COLO668 (cell line): Measurements from ENCODE around the gene EVA1C.
"Not testable (repeated sequence)": the region's sequence is repeated elsewhere in the genome, so short reads cannot be mapped to it uniquely, and the experiment has no call there.

Source experiments
- DNase-seq: peaks from one replicate; lab custom pipeline; 2025; ENCODE audit not compliant: unreplicated experiment; lab: John Stamatoyannopoulos, UW

The EVA1C gene

DNA sequence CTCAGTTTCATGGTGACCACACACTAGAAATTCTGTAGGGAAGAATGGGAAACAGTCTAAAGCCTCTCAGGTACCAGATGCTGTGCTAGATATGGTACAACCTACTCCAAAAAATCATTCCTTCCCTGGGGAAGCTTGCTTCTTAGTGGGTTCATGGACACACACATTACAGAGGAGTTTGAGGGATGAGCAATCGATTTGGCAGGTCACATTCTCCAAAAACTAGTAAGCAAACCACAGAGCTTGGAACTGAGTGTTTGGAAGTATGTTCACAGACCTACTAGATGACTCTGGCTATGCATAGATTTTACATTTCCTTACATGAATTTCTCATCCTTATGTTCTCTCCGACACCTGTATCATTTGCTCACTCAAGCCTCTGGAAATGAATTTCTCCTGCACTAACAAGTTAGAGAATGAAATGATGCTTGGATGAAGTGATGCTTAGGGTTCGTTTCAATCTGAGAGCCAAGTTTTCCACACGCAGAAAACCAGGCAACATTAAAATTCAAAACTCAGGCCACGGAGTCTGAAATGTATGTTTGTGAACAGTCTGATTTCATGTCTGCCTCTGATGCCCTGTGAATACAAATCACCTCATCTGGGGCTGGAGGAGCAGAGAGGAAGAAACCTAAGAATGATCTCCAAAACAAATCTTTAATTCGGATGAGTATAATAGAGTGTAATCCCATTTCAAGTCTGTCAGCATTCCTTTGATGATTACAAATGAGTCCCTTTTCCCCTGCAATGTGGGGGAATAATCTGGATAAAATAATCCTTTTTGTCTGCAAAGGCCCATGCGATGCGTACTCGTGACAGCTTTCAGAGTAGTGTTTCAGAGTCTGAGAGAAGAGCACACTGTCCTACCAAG lies 11.0 kb downstream of the EVA1C start:
- DNase-seq, result no peak

DNA sequence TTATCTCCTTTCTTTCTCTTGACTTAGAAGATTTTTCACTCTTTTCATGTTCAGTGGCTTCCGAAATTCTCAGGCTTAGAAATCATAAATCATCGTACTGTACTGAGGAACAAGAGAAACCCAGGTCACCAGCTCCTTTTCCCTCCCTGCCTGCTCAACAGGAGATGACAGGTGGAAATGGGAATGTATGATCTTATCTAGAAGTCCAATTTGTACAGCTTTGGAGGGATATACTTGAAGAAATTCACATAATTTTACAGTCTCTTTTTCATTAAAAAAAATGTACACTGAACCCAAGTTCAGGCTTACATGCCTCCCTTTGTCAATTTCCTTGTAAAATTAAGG lies 11.7 kb downstream of the EVA1C start:
- no peak for DNase-seq

DNA sequence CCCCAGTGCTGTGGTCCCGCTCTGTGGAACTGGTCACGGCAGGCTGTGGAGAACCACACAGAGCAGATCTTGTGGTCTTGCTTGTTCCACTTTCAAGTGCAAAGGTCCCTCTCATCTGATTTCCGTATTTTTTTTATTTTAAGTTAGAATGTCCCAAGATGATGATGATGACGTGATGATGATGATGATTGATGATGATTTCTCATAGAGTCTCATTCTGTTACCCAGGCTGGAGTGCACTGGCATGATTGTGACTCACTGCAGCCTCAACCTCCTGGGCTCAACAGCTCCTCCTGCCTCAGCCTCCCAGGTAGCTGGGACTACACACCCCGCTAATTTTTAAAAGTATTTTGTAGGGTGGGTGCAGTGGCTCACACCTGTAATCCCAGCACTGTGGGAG lies 12.2 kb downstream of the EVA1C start:
- DNase-seq, result no peak

DNA sequence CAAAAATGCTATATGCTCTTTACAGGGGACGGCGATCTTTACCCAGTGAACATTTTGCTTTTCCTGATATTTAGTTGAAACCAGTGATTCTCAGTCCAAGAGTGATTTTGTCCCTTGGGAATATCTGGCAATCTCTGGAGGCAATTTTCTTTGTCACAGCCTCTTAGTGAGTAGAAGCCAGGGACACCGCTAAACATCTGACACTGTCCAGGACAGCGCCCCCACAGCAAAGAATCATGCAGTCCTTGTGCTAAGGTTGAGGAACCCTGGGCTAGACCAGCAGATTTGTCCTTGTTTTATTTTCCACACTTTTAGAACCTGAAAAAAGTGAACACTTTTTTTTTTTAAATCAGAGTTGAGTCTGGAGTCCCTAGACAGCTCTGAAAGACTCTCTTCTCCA lies 13.1 kb downstream of the EVA1C start:
- no peak for DNase-seq

DNA sequence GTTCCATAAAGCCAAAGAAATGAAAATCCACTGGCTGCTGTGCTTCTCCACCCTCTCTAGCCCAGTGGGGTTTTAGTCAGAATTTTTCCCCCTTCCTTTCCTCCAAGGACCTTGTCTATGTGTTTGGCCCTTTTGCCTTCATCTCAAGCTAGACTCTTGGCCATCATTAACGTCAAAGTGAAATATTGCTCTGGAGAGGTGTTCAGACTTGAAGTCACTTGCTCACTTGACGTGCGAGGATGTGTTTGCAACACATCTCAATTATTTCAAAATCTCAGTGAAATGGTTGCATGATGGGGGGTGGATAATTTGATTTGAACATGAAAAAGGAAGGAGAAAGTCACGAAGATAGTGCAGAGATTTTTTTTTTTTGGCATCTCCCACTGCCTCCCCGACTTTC lies 13.6 kb downstream of the EVA1C start:
- no peak for DNase-seq

DNA sequence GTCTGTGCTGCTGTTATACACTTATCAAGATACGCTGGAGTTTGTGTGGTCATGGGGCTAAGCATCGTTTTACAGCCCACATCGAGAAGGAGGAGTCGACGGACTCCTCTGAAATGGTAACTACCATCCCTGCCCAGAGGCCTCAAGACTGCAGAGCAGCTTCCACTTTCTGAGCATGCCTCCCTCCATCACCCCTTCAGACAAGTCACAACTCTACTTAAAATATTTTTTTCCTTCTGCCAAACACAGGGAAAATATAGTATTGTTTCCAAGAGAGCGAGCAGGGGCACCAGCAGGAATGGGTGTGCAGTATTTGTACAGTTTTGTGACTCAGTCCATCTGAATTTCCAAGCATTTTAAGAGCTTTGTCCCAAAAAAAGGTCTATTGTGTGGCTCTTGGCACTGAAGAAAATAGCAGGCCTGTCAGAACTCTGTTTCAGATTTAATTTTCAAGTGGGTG lies 14.1 kb downstream of the EVA1C start:
- no peak for DNase-seq

DNA sequence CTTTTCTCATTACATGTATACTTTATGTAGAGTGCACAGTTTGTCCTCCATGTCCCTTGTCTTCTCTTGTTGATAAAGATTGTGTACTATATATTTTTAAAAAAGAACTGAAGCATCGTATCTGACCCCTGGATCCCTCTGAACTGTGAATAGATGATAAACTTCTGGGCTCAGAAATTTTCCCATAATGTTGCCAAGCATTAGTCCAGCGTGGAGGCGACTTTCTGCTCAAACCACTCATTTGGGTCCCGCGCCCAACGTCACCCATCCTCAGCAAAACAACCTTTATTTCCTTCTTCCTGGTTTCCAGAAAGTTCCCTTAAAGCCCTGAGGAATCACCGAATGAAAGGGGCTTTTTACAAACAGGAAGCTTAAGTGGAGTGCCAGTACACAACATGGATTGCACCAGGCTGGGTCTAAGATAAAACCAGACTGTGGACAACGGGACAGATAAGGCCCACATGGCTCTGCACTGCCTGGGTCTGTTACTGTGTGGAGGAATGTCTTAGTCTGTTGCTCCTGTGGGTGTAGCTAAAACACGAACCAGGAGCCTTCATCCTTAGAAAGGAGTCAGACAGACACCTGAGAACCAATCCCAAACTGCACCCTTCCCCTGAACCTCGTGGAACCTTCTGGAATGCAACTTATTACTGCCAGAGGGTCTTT lies 15.6 kb downstream of the EVA1C start:
- DNase-seq, result no peak

DNA sequence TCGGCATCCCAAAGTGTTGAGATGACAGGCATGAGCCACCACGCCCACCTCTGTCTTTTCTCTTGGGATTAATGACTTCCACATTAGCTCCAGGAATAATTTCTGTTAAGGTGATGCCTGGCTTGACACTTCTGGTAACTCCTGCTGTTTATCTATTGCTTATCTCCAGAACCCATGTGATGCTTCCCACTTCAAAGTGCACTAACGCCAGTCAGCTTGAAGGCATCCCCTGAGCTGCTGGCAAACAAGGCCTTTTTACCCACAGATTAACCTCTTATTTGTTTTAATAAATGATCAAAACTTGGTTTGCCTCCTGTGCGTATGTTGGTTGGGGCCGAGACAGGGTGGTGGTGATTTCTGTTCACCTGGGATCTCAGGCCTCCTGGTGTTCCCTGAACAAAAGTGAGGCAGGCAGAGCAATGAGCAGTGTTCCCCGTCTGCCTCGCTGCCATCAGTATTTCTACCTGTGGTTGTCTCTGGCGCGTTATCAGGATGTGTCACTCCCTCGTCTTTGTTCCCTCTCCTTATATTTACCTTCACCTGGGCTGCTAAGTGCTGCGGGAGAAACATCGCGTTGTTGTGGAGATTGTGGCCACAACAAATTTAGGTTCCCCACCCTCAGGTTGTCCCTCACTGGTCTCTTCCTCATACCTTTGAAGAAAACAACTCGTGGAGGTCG lies 20.6 kb downstream of the EVA1C start:
- peak; percentile 14 for DNase-seq

DNA sequence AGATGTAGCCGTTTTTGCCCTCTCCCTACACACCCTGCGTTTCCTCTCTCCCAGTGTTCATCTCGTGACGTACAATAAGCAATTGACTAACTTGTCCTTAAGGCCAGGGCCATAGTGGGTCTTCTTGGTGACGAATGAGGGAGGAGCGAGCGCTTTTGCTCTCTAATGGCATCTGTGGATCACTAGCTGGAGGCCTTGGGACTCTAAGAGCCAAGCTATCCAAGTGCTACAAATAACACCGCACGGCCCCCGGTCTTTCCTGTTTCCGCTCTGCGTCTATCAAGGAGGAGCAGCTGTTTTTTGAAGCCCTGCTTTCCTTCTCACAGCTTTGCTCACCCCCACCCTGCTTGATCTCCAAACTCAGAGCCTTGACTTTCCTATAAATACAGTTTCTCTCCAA lies 25.2 kb downstream of the EVA1C start:
- DNase-seq, result no peak

DNA sequence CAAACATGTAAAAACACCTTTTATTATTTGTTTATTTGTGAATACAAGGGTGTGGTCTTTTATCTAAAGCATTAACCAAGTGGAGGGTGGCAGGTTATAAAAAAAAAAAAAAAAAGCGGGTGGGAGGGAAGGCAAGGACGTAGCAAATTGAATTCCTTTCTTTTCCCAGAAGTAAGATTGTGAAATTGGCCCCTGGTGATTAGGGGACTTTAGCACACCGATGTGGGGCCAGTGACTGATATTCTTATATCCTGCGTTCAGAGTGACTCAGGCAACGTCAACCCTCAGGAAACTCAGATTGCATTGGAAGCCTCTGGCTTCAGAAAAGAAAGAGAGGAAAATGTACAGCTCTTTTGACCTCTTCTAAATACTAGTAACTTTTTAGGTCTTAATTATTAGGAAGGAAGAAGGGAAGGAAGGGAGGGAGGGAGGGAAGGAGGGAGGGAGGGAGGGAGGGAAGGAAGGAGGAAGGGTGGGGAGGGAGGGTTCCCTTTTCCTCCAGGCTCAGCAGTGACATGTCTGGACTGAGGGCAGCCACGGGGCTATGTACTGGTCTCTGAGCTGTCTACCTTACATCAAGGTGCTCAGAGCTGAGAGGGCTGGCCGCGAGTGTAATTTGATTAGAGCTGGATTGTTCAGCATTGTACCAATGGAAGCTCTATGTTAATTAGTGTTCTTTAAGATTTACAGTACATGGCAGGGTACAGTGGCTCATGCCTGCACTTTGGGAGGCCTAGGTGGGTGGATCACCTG lies 30.2 kb downstream of the EVA1C start:
- DNase-seq, result no peak

DNA sequence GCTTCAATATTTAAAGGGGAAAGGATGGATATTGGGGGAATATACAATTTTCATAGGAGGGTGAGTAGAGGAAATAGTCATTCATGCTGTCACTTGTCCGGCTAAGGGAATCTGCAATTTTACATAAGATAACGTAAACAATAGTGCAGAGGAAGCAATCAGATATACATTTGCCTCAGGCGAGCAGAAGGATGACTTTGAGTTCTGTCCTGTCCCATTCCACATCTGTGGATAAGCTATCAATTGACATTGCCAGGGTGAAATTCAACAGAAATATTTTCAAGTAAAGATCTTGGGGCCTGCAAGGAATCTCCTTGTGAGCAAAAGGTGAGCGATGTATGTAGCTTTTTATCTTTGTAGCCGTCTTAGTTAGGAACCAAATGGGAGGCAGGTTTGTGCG lies 32.6 kb downstream of the EVA1C start:
- DNase-seq, result no peak

DNA sequence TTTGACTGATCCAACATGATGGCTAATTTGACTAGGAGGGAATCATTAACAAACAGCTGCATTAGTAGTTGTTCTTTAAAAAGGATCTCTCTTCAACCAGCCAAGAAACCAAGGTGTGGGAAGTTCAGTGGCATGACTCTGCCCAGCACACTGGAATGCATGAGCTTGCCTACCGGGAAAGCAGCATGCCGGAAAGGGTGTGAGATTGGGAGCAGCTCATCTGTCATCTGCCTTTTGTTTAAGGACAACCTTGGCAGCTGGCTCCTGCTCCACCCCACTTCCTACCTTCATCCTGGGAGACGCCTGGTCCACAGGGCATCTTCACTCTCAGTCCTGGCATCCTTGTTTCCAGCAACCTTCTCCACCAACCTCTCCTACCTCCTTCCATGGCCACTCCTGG lies 33.9 kb downstream of the EVA1C start:
- DNase-seq, result not testable (repeated sequence)

DNA sequence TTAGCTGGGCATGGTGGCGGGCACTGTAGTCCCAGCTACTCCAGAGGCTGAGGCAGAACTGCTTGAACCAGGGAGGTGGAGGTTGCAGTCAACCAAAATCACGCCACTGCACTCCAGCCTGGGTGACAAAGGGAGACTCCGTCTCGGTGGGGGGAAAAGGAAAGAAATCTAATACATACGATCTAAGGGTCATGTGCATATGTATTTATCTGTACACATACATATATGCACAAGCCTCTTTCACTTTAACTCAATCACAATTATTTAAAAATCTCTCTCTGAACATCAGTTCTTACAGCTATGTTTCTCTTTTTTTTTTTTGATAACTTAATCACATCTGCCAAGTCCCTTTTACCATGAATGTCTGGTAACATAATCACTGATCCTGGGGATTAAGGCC lies 34.7 kb downstream of the EVA1C start:
- no peak for DNase-seq

DNA sequence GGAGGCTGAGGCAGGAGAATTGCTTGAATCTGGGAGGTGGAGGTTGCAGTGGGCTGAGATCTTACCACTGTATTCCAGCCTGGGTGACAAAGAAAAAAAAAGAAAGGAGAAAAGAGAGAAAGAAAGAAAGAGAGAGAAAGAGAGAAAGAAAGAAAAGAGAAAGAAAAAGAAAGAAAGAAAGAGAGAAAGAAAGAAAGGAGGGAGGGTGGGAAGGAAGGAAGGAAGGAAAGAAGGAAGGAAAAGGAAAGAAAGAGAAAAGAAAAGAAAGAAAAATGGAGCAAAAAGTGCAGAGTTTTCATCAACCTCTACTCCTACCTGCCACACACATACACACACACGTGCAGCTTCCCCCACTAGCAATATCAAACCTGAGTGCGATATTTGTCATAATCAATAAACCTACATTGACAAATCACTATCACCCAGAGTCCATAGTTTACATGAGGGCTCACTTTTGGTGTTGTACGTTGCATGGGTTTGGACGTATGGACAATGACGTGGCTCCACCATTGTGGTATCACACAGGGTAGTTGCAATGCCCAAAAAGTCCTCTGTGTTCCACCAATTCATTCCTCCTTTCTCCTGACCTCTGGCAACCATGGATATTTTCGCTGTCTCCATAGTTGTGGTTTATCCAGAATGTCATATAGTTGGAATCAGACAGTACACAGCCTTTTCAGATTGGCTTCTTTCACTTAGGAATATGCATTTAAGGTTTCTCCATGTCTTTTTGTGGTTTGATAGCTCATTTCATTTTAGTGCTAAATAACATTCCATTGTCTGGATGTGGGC lies 36.5 kb downstream of the EVA1C start:
- no peak for DNase-seq

DNA sequence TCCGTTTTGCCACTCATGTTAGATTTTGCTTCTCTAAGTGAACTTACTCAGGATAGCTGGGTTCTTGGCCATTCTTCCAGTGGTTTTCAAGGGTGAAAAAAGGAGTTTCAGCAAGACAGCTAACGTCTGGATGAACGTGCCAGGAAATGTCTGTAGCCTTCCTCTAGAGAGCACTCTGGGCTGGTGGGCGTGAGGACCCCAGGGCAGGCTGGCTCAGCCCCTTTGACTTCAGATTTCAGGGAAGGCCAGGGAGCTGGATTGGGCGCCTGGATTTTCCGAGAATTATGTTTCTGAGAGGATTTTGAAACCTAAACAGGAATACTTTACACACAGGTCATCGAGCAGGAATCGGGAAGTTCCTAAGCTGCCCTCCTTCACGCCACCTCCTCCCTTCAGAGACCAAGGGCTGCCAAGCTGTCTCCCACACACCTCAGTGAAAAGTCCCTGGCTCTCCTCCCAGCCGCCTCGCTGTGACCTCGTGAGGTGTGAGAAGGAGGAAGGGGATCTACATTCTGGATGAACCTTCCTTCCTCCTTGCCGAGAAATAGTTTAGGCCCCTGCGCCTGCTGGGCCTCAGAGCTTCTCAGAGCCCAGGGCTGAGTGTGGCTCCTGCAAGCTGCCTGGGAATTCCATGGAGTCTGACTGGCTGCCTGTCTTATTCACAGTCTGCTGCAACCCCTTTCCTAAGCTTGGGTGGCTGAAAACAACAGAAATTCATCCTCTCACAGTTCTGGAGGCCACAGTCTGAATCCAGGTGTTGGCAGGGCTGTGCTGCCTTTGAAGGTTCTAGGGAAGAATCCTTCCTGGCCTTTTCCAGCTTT lies 38.6 kb downstream of the EVA1C start:
- not testable (repeated sequence) for DNase-seq

DNA sequence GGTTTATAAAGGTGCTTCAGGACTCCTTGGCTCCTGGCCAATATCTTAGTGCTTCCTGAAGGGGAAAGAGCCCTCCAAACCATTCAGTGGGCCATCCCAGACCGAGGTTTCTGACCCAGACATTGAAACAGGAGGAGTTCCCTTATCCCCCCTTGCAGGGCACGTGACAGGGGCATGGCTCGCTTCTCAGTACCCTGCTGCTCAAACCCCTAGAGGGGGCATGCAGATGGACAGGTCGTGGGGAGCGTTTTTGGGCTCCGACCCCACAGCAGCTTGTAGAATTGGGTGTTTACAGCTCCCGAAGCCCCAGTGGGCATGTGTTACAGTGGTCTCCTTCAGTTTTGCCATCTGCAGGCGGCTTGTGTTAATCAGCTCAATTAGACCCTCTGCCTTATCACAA lies 39.7 kb downstream of the EVA1C start:
- DNase-seq, result not testable (repeated sequence)

DNA sequence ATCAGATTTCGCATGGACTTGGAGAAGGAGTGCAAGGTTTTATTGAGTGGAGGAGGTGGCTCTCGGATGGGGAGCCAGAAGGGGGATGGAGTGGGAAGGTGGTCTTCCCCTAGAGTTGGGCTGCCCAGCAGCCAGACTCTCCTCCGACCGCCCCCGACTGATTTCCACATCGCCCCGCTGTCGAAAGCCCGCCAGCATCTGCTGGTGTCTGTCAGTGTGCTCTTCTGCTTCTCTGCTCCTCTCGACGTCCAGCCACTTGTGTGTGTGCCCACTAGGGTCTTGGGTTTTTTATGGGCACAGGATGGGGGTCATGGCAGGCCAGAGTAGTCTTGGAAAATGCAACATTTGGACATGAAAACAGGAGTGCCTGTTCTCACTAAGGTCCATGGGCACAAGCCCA lies 40.1 kb downstream of the EVA1C start:
- DNase-seq, result no peak

DNA sequence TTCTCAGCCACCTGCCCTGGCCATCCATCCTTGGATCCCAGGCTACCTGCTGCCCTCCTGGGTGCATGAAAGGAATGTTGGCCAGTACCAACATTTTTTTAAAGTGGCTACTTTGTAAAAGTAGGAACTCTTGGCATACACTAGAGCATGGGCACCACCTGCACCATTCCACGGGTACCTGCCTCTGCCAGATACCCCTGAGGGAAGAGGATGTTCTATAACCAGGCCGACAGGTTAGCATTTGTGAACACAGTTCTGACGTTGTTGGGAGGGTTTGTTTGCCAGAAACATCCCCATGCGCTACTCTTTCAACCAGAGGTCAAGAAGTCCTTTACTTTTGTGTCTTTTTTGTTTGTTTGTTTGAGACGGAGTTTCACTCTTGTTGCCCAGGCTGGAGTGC lies 43.0 kb downstream of the EVA1C start:
- DNase-seq, result no peak

DNA sequence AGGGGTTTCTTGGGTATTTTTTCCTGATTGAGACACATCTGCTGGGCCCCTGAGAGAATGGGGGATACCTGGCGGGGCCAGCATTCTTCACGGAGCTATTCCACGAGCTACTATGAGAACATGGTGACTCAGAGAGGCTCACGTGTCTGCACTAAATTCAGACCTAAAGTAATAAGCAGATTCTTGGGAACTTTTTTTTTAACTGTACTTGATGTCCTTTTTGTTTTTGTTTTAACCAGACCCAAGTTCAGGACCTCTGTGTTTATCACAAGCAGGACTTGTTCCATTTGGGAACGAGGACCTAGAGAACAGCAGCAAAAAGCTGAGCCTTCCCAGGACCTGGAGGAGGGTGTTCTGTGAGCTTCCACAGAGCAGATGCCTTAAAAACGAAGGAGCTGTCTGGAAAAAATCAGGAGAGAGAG lies 44.0 kb downstream of the EVA1C start:
- no peak for DNase-seq
